Stomach (tissue), 9 donors: ENCODE results near the gene AVPR2. TPM values are rescaled to one million over a fixed set of nuclear protein-coding genes. Genes with fewer than 3 reads are reported as not detected.
A peak's percentile ranks its signal among the peaks of the same experiment; 100 is the strongest.

ENCODE experiments used
- DNase-seq, 2 donors: peaks; one replicate each; pipeline versions ENCODE4 v3.0.0 to v3.0.0-alpha.2; 2013 to 2019
- H3K27ac ChIP-seq, 5 donors: fragments of 200-600 bp in 4 of 5; sonication (generic) in 4 of 5; one replicate each; pipeline ENCODE4 v1.5.1; 2013 to 2019; ENCODE audit warnings: mild to moderate bottlenecking in 1 of 5, moderate library complexity in 1 of 5
- H3K27me3 ChIP-seq, 3 donors: fragments of 200-600 bp; sonication (generic); one replicate each; pipeline ENCODE4 v1.5.1; 2017 to 2019; ENCODE audit warnings: mixed run types in 1 of 3
- H3K36me3 ChIP-seq, 4 donors: fragments of 200-600 bp; sonication (generic); 1 replicate in 3 of 4; 2 replicates in 1 of 4; pipeline ENCODE4 v1.5.1; 2016 to 2019
- H3K4me1 ChIP-seq, 4 donors: fragments of 200-600 bp; sonication (generic); one replicate each; pipeline ENCODE4 v1.5.1; 2016 to 2019
- H3K4me3 ChIP-seq, 4 donors: fragments of 200-600 bp; sonication (generic) in 3 of 4; one replicate each; pipeline ENCODE4 v1.5.1; 2016 to 2019; ENCODE audit warnings: mild to moderate bottlenecking in 1 of 4
- H3K9me3 ChIP-seq, 4 donors: fragments of 200-600 bp; sonication (generic); one replicate each; pipeline ENCODE4 v1.5.1; 2016 to 2019
- CTCF ChIP-seq, 7 experiments: fragments of 450-650 bp in 4 of 7; fragments of 200-600 bp in 3 of 7; sonication (generic) in 3 of 7; IDR thresholded peaks; one replicate each; pipeline ENCODE4 v1.5.1; 2016 to 2019; ENCODE audit warnings: antibody characterized with exemption in 7 of 7, control low read depth in 2 of 7, mild to moderate bottlenecking in 1 of 7
- EP300 ChIP-seq: sonication (generic); formaldehyde crosslinking; IDR thresholded peaks from one replicate; pipeline ENCODE4 v1.6.1; 2017; ENCODE audit warnings: antibody characterized with exemption
- POLR2A ChIP-seq, 4 donors: fragments of 450-650 bp; IDR thresholded peaks; one replicate each; pipeline ENCODE4 v1.6.1; 2016; ENCODE audit warnings: antibody characterized with exemption in 4 of 4, control low read depth in 2 of 4, mild to moderate bottlenecking in 1 of 4, moderate library complexity in 1 of 4
- POLR2AphosphoS5 ChIP-seq, 3 donors: sonication (generic); formaldehyde crosslinking; IDR thresholded peaks; one replicate each; pipeline ENCODE4 v1.6.1; 2016; ENCODE audit warnings: antibody characterized with exemption in 3 of 3
- WGBS, 5 donors: extraction: QIAGEN DNeasy Blood & Tissue Kit in 3 of 5; methylation state at CpG; one replicate each; pipeline versions ENCODE4 v1.1.5 to v1.1.7; 2013 to 2018; 5-methylcytosine and 5-hydroxymethylcytosine counted together
- intact Hi-C: fragments of 100-400 bp; cut with DNase I; formaldehyde crosslinking; loops from one replicate; pipeline ENCODE4 v1.15.1; 2023; ENCODE audit warnings: low total_unique reads
- polyA plus RNA-seq, 3 donors: library from polyadenylated mRNA; stranded (reverse); fragments of 200-250 nt; gene quantifications; one replicate each; pipeline ENCODE4 v1.2.3, GENCODE V29; 2013
- total RNA-seq, 5 donors: library from RNA; depleted of rRNA; stranded (reverse); fragments of >200 nt; gene quantifications; one replicate each; pipeline versions ENCODE4 v1.1.0 to v1.2.3, GENCODE V29; 2014 to 2016
- donor health status: healthy with polysubstance abuse.
- donor health status: Bipolar disorder and iron deficiency.
- donor health status: healthy.

Gene AVPR2
- total and polyA plus RNA-seq, 8 donors: 0.19 to 1.4 (median 0.72) TPM; not detected in 4

GRCh38 chrX:153873282-153874084 is 31.0 kb upstream of the AVPR2 start:
- 21 to 30% (median 25%) methylated on average over 5 to 7 of the region's 7 CpGs for WGBS, 5 donors
- H3K36me3 ChIP-seq: no peaks in the 10 kb centered on the region
- no peak overlapping the region for H3K27ac ChIP-seq
- TF ChIP-seq EP300: no peak
- no peak for TF ChIP-seq POLR2AphosphoS5 (IDR thresholded peaks at IDR 0.05)
- no peak for TF ChIP-seq POLR2A (IDR thresholded peaks at IDR 0.05)
- TF ChIP-seq CTCF (IDR thresholded peaks at IDR 0.05): no peak
- H3K4me1 ChIP-seq: no peaks in the 10 kb centered on the region
- DNase-seq: peak in 1 of 2 donors; percentile 48
- intact Hi-C loops: no loop called here
- peaks cover 0 to 60% (median 35%) of the 10 kb centered on the region in 3 donors for H3K27me3 ChIP-seq
- no peak overlapping the region for H3K4me3 ChIP-seq
- H3K9me3 ChIP-seq: no peaks in the 10 kb centered on the region

- Histone ChIP-seq H3K4me3 (no peak overlapping the region), H3K27me3 (peaks cover 0 to 66% (median 40%) of the 10 kb centered on the region in 3 donors), H3K36me3 (no peaks in the 10 kb centered on the region), H3K27ac (no peak overlapping the region), H3K9me3 (no peaks in the 10 kb centered on the region), H3K4me1 (no peaks in the 10 kb centered on the region)
- DNase-seq: no peak
- intact Hi-C loops: no loop called here
- TF ChIP-seq POLR2AphosphoS5 (IDR thresholded peaks at IDR 0.05) (no peak), EP300 (no peak), POLR2A (IDR thresholded peaks at IDR 0.05) (no peak), CTCF (IDR thresholded peaks at IDR 0.05) (no peak)
- WGBS, 5 donors: 33 to 62% (median 48%) methylated on average over 3 of the region's 3 CpGs
Measured at GRCh38 chrX:153874085-153874365, 30.4 kb upstream of the AVPR2 start.

- H3K4me1 ChIP-seq: no peaks in the 10 kb centered on the region
- 71 to 84% (median 82%) methylated on average over 12 to 13 of the region's 13 CpGs for WGBS, 5 donors
- no peaks in the 10 kb centered on the region for H3K36me3 ChIP-seq
- no peak overlapping the region for H3K27ac ChIP-seq
- intact Hi-C loops: no loop called here
- H3K9me3 ChIP-seq: no peaks in the 10 kb centered on the region
- no peak overlapping the region for H3K4me3 ChIP-seq
- peaks cover 0 to 71% (median 45%) of the 10 kb centered on the region in 3 donors for H3K27me3 ChIP-seq
- TF ChIP-seq POLR2A (IDR thresholded peaks at IDR 0.05) (no peak), CTCF (IDR thresholded peaks at IDR 0.05) (no peak), EP300 (no peak), POLR2AphosphoS5 (IDR thresholded peaks at IDR 0.05) (no peak)
- no peak for DNase-seq
Measured at GRCh38 chrX:153874366-153875125, 29.9 kb upstream of the AVPR2 start.

- Histone ChIP-seq H3K4me1 (no peaks in the 10 kb centered on the region), H3K36me3 (no peaks in the 10 kb centered on the region), H3K4me3 (no peak overlapping the region), H3K27me3 (peaks cover 5 to 76% (median 52%) of the 10 kb centered on the region in 3 donors), H3K9me3 (no peaks in the 10 kb centered on the region), H3K27ac (no peak overlapping the region)
- TF ChIP-seq POLR2A (IDR thresholded peaks at IDR 0.05) (no peak), EP300 (no peak), POLR2AphosphoS5 (IDR thresholded peaks at IDR 0.05) (peak in 1 of 3 donors; percentile 34)
- WGBS, 5 donors: 2 to 19% (median 6%) methylated on average over 24 to 40 of the region's 42 CpGs
- DNase-seq: peak; percentile 60 to 80
- intact Hi-C loops: no loop called here
Measured at GRCh38 chrX:153875391-153876111, 28.9 kb upstream of the AVPR2 start.
